H1 (cell line): ENCODE data around the gene UGT1A8. TPM values are rescaled to one million over a fixed set of nuclear protein-coding genes. Genes with fewer than 3 reads are reported as not detected.

Experiments
- CTCF ChIA-PET: fragments of 300-600 bp; sonication (Branson Sonifier 250); formaldehyde crosslinking; loops from one replicate; lab custom pipeline; 2021; ENCODE audit not compliant: partially characterized antibody; lab: Charles Lee
- POLR2A ChIA-PET: fragments of 300-600 bp; sonication (Branson Sonifier 250); formaldehyde crosslinking; loops from one replicate; lab custom pipeline; 2021; ENCODE audit warnings: inconsistent platforms; ENCODE audit not compliant: partially characterized antibody; lab: Charles Lee
- DNase-seq, 2 experiments: peaks; one replicate each; pipeline versions ENCODE4 v3.0.0 to v3.0.0-alpha.2; 2010 to 2022; ENCODE audit warnings: low spot score in 2 of 2, low read depth in 1 of 2, mixed read lengths in 1 of 2
- FAIRE-seq: peaks from 2 replicates; lab custom pipeline; 2011; peaks lifted over from hg19 to GRCh38; lab: Jason Lieb, UNC
- H2AFZ ChIP-seq: 2 replicates; pipeline ENCODE4 v1.8.1; 2012; ENCODE audit warnings: low read length, inconsistent platforms
- H2AK5ac ChIP-seq: 2 replicates; pipeline ENCODE4 v1.6.1; 2013; ENCODE audit warnings: low read depth, low read length
- H2BK120ac ChIP-seq: replicated peaks from 2 replicates; pipeline ENCODE3; 2013; ENCODE audit warnings: low read depth, low read length, inconsistent platforms
- H2BK12ac ChIP-seq: 2 replicates; pipeline ENCODE4 v1.6.1; 2013; ENCODE audit warnings: low read depth, low read length
- H2BK15ac ChIP-seq: 2 replicates; pipeline ENCODE4 v1.6.1; 2013; ENCODE audit warnings: low read length
- H2BK20ac ChIP-seq: 2 replicates; pipeline ENCODE4 v1.6.1; 2013; ENCODE audit warnings: low read length
- H2BK5ac ChIP-seq: 2 replicates; pipeline ENCODE4 v1.6.1; 2013; ENCODE audit warnings: low read depth, low read length
- H3K14ac ChIP-seq: 2 replicates; pipeline ENCODE4 v1.6.1; 2013; ENCODE audit warnings: inconsistent platforms; ENCODE audit not compliant: insufficient read length
- H3K18ac ChIP-seq: 2 replicates; pipeline ENCODE4 v1.6.1; 2013; ENCODE audit warnings: low read length; ENCODE audit errors: extremely low read depth
- H3K23ac ChIP-seq: 2 replicates; pipeline ENCODE4 v1.6.1; 2013; ENCODE audit warnings: inconsistent platforms; ENCODE audit not compliant: insufficient read length
- H3K23me2 ChIP-seq: 2 replicates; pipeline ENCODE4 v1.6.1; 2013; ENCODE audit warnings: low read depth, low read length
- H3K27ac ChIP-seq: 2 replicates; pipeline ENCODE4 v1.6.1; 2011; ENCODE audit warnings: low read depth, low read length, inconsistent platforms
- H3K27me3 ChIP-seq, 4 experiments: replicated peaks in 1 of 4; 1 replicate in 1 of 4; 2 replicates in 3 of 4; pipeline versions ENCODE4 v1.6.1 to v1.8.1; 2011 to 2013; ENCODE audit warnings: low read length in 3 of 4, mild to moderate bottlenecking in 3 of 4, inconsistent platforms in 2 of 4, mixed read lengths in 2 of 4, moderate library complexity in 1 of 4; ENCODE audit not compliant: control insufficient read depth in 3 of 4, insufficient read depth in 3 of 4; ENCODE audit errors: extremely low read depth in 1 of 4
- H3K36me3 ChIP-seq, 4 experiments: 2 replicates each; pipeline versions ENCODE4 v1.6.1 to v1.8.1; 2011 to 2013; ENCODE audit warnings: mild to moderate bottlenecking in 4 of 4, low read length in 3 of 4, moderate library complexity in 2 of 4, control low read depth in 1 of 4, inconsistent platforms in 1 of 4; ENCODE audit not compliant: insufficient read depth in 4 of 4, control insufficient read depth in 2 of 4
- H3K4ac ChIP-seq: replicated peaks from 2 replicates; pipeline ENCODE3; 2013; ENCODE audit warnings: low read length, low read depth, mixed read lengths, inconsistent platforms; ENCODE audit not compliant: insufficient read length
- H3K4me1 ChIP-seq, 4 experiments: replicated peaks in 1 of 4; 1 replicate in 1 of 4; 2 replicates in 3 of 4; pipeline versions ENCODE4 v1.6.1 to v1.8.1; 2011 to 2013; ENCODE audit warnings: low read length in 3 of 4, inconsistent platforms in 2 of 4, mixed read lengths in 1 of 4; ENCODE audit not compliant: insufficient read depth in 4 of 4, control insufficient read depth in 3 of 4
- H3K4me2 ChIP-seq, 2 experiments: 2 replicates each; pipeline versions ENCODE4 v1.6.1 to v1.8.1; 2011 to 2013; ENCODE audit warnings: low read depth in 2 of 2, low read length in 2 of 2, control low read depth in 1 of 2, inconsistent platforms in 1 of 2, mild to moderate bottlenecking in 1 of 2; ENCODE audit not compliant: insufficient read depth in 1 of 2
- H3K4me3 ChIP-seq, 4 experiments: fragments of 200-600, 300-600 bp in 1 of 4; sonication (generic), shearing (Covaris generic), sonication (Bioruptor Twin) in 1 of 4; 2 replicates each; pipeline versions ENCODE4 v1.5.1 to v1.8.1; 2011 to 2016; ENCODE audit warnings: low read length in 4 of 4, low read depth in 3 of 4, control low read depth in 2 of 4, inconsistent platforms in 2 of 4, mild to moderate bottlenecking in 2 of 4, mixed read lengths in 1 of 4, moderate library complexity in 1 of 4; ENCODE audit not compliant: insufficient read depth in 2 of 4; ENCODE audit errors: extremely low read depth in 1 of 4
- H3K56ac ChIP-seq: replicated peaks from 2 replicates; pipeline ENCODE3; 2013; ENCODE audit warnings: low read depth, mild to moderate bottlenecking, mixed read lengths, low read length, inconsistent platforms; ENCODE audit not compliant: insufficient read length
- H3K79me1 ChIP-seq: 2 replicates; pipeline ENCODE4 v1.6.1; 2013; ENCODE audit warnings: low read depth, low read length, control low read depth
- H3K79me2 ChIP-seq, 2 experiments: 2 replicates each; pipeline versions ENCODE4 v1.6.1 to v1.8.1; 2012 to 2013; ENCODE audit warnings: low read length in 2 of 2, mild to moderate bottlenecking in 2 of 2, inconsistent platforms in 1 of 2; ENCODE audit not compliant: insufficient read depth in 2 of 2, control insufficient read depth in 1 of 2
- H3K9ac ChIP-seq, 4 experiments: replicated peaks in 1 of 4; 1 replicate in 1 of 4; 2 replicates in 3 of 4; pipeline versions ENCODE4 v1.6.1 to v1.8.1; 2011 to 2013; ENCODE audit warnings: low read depth in 3 of 4, low read length in 3 of 4, control low read depth in 2 of 4, mild to moderate bottlenecking in 2 of 4, moderate library complexity in 2 of 4, inconsistent platforms in 1 of 4; ENCODE audit errors: extremely low read depth in 1 of 4
- H3K9me3 ChIP-seq, 2 experiments: 2 replicates each; pipeline versions ENCODE4 v1.6.1 to v1.8.1; 2012 to 2013; ENCODE audit warnings: mild to moderate bottlenecking in 2 of 2, moderate library complexity in 2 of 2, control low read depth in 1 of 2, inconsistent platforms in 1 of 2, low read depth in 1 of 2, low read length in 1 of 2, mixed read lengths in 1 of 2; ENCODE audit not compliant: insufficient read depth in 2 of 2
- H4K20me1 ChIP-seq, 2 experiments: replicated peaks in 1 of 2; 2 replicates each; pipeline versions ENCODE3 to v1.8.1; 2011 to 2013; ENCODE audit warnings: inconsistent platforms in 2 of 2, low read length in 2 of 2, mild to moderate bottlenecking in 1 of 2; ENCODE audit not compliant: insufficient read depth in 2 of 2, control insufficient read depth in 1 of 2
- H4K5ac ChIP-seq: 2 replicates; pipeline ENCODE4 v1.6.1; 2013; ENCODE audit warnings: low read length, low read depth, mixed read lengths, inconsistent platforms; ENCODE audit not compliant: insufficient read length
- H4K8ac ChIP-seq: 2 replicates; pipeline ENCODE4 v1.8.0; 2013; ENCODE audit warnings: mild to moderate bottlenecking, moderate library complexity, low read length, inconsistent platforms; ENCODE audit not compliant: insufficient read depth; ENCODE audit errors: extremely low read depth
- H4K91ac ChIP-seq: replicated peaks from 2 replicates; pipeline ENCODE3; 2013; ENCODE audit warnings: low read length, mixed read lengths, inconsistent platforms; ENCODE audit not compliant: insufficient read length
- ASH2L ChIP-seq: fragments of 200-600, 300-600 bp; sonication (generic); IDR thresholded peaks from one replicate; pipeline ENCODE4 v1.7.1; 2017; ENCODE audit warnings: low read length
- BCL11A ChIP-seq, 2 experiments: IDR thresholded peaks; one replicate each; pipeline ENCODE4 v1.6.1; 2011; ENCODE audit warnings: low read depth in 2 of 2, low read length in 2 of 2, mild to moderate bottlenecking in 2 of 2
- GABPA ChIP-seq: IDR thresholded peaks from 2 replicates; pipeline ENCODE4 v1.6.1; 2011; ENCODE audit warnings: mild to moderate bottlenecking, low read length, moderate library complexity, borderline replicate concordance; ENCODE audit not compliant: insufficient read depth
- GTF2F1 ChIP-seq: IDR thresholded peaks from 2 replicates; pipeline ENCODE4 v1.6.1; 2012; ENCODE audit warnings: low read depth, low read length, improper control_type of control experiment, borderline replicate concordance
- HDAC6 ChIP-seq: IDR thresholded peaks from one replicate; pipeline ENCODE4 v1.7.1; 2012; ENCODE audit warnings: low read depth, mild to moderate bottlenecking, inconsistent platforms, low read length, moderate library complexity
- JUND ChIP-seq: IDR thresholded peaks from 2 replicates; pipeline ENCODE4 v1.6.1; 2011; ENCODE audit warnings: mild to moderate bottlenecking, improper control_type of control experiment, low read length
- PHF8 ChIP-seq: fragments of 200-600 bp; sonication (generic); conservative IDR thresholded peaks from 2 replicates; pipeline ENCODE4 v1.7.1; 2012; ENCODE audit warnings: low read depth, mild to moderate bottlenecking, inconsistent platforms, low read length, moderate library complexity
- RBBP5 ChIP-seq: IDR thresholded peaks from 2 replicates; pipeline ENCODE4 v1.7.1; 2012; ENCODE audit warnings: low read depth, mild to moderate bottlenecking, inconsistent platforms, low read length, moderate library complexity, borderline replicate concordance
- RFX5 ChIP-seq: IDR thresholded peaks from 2 replicates; pipeline ENCODE4 v1.6.1; 2011; ENCODE audit warnings: low read depth, low read length, improper control_type of control experiment, borderline replicate concordance
- RXRA ChIP-seq: IDR thresholded peaks from 2 replicates; pipeline ENCODE4 v1.6.1; 2011; ENCODE audit warnings: low read depth, mild to moderate bottlenecking, low read length, moderate library complexity; ENCODE audit not compliant: insufficient read depth
- SAP30 ChIP-seq: fragments of 300-600 bp; sonication (generic); IDR thresholded peaks from 2 replicates; pipeline ENCODE4 v1.7.1; 2012; ENCODE audit warnings: low read length, moderate library complexity, mild to moderate bottlenecking, inconsistent platforms; ENCODE audit not compliant: insufficient read depth, insufficient replicate concordance
- SP4 ChIP-seq: IDR thresholded peaks from 2 replicates; pipeline ENCODE4 v1.6.1; 2012; ENCODE audit warnings: low read length, inconsistent platforms
- whole genome bisulfite sequencing, 2 experiments: shearing (Covaris generic) in 1 of 2; methylation state at CpG; one replicate each; pipeline versions ENCODE4 v1.1.6 to v1.1.7; 2013 to 2015; ENCODE audit warnings: low lambda C conversion rate in 2 of 2, mixed read lengths in 2 of 2, inconsistent platforms in 1 of 2, low coverage in 1 of 2, missing lambda C conversion rate in 1 of 2; ENCODE audit not compliant: insufficient replicate concordance in 2 of 2, insufficient coverage in 1 of 2, insufficient read length in 1 of 2; ENCODE audit errors: extremely low coverage in 1 of 2, missing lambda C conversion rate in 1 of 2; 5-methylcytosine and 5-hydroxymethylcytosine counted together
- polyA plus RNA-seq, 7 experiments: library from polyadenylated mRNA; depleted of rRNA in 3 of 7; stranded (reverse) in 5 of 7; unstranded in 2 of 7; fragments of >200 nt in 5 of 7; fragments of 200-250 nt in 2 of 7; gene quantifications; 1 replicate in 5 of 7; 2 replicates in 1 of 7; 4 replicates in 1 of 7; pipeline versions ENCODE4 v1.2.1 to v1.2.3, GENCODE V29; 2011 to 2013; ENCODE audit warnings: missing spikeins in 2 of 7, mixed read lengths in 2 of 7
- total RNA-seq: library from RNA; stranded (reverse); fragmentation: NEBNext Ultra II Directional; extraction: Animal tissue kit (Norgen Biotek cat#: 25700); gene quantifications from 2 replicates; pipeline ENCODE4 v1.2.1, GENCODE V29; 2021
- TF ChIP-seq, protein P1 (sequence below): IDR thresholded peaks from 2 replicates; pipeline ENCODE4 v1.6.1; 2011; ENCODE audit warnings: low read depth, mild to moderate bottlenecking, low read length; ENCODE audit not compliant: insufficient read depth

UGT1A8 gene
- total and polyA plus RNA-seq, 2 of the 8 experiments (the other 6 are each of a cell fraction or from before 2014, with no cell fraction given): not detected

DNA sequence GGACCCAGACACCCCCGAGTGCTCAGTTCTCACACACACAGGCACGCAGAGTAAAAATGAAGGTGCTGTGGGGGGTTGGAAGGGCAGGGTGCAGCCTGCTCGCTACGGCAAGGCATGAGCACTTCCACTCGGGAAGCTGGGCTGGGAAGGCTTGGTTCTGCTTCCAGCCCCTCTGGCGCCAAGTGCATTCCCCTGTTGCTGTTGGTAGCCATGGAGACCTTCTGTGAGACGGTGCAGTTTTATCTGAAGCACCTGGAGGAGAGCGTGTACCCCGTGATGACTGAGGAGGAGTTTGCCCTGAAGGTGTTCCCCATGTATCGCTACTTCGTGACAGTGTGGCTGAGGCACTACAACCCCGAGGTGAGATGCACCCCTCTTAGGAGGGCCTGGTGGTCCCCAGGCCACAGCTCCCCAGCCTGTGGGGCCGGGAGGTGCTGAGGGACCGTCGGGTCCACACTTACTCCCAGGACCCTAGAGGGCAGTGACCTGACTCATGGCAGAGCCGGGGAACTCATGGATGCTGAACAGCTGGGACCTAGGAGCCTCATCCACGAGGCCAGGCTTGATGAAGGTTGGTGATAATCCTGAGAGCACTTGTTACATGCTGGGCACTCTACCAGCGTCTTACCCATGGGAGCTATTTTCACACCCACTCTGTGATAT, 176.2 kb downstream of the UGT1A8 start:
- DNase-seq: peak in 1 of 2 experiments; percentile 23
- POLR2A ChIA-PET: no interaction called here
- peaks cover 0 to 5% of the 10 kb centered on the region in 2 experiments; a peak in 1 of 4 replicates for H3K9me3 ChIP-seq
- TF ChIP-seq RFX5: no peak
- no peak for TF ChIP-seq BCL11A (IDR thresholded peaks at IDR 0.05; ENCODE audit: low read depth in 2 of 2, low read length in 2 of 2)
- TF ChIP-seq SP4: no peak
- TF ChIP-seq GTF2F1: no peak
- TF ChIP-seq JUND: no peak
- no peak for TF ChIP-seq HDAC6
- no peak for TF ChIP-seq ASH2L
- no peak for TF ChIP-seq SAP30
- TF ChIP-seq RBBP5: no peak
- no peak for TF ChIP-seq PHF8
- TF ChIP-seq, protein P1, sequence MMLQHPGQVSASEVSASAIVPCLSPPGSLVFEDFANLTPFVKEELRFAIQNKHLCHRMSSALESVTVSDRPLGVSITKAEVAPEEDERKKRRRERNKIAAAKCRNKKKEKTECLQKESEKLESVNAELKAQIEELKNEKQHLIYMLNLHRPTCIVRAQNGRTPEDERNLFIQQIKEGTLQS: no peak
- no peak for TF ChIP-seq GABPA
- no peak for TF ChIP-seq RXRA

More for the DNA sequence above, 176.2 kb downstream of the UGT1A8 start:
- no peak overlapping the region for H3K4me2 ChIP-seq
- peak overlapping the region; percentile 83; the same call in 1 of the 2 replicates for H4K8ac ChIP-seq
- no peak for FAIRE-seq
- no peak overlapping the region for H3K4me3 ChIP-seq
- no peak overlapping the region for H3K23ac ChIP-seq
- H3K79me2 ChIP-seq: no peaks in the 10 kb centered on the region
- H3K56ac ChIP-seq: no peak overlapping the region
- H3K27me3 ChIP-seq: no peaks in the 10 kb centered on the region
- no peak overlapping the region for H2AFZ ChIP-seq
- no peaks in the 10 kb centered on the region for H3K79me1 ChIP-seq
- no peak overlapping the region for H3K27ac ChIP-seq
- CTCF ChIA-PET: no interaction called here
- H3K18ac ChIP-seq: no peak overlapping the region
- no peak overlapping the region for H2AK5ac ChIP-seq
- no peaks in the 10 kb centered on the region for H4K20me1 ChIP-seq
- no peaks in the 10 kb centered on the region for H3K23me2 ChIP-seq
- H2BK20ac ChIP-seq: no peak overlapping the region
- H4K91ac ChIP-seq: no peak overlapping the region
- H2BK15ac ChIP-seq: no peak overlapping the region
- H3K4ac ChIP-seq: no peak overlapping the region
- no peak overlapping the region for H3K9ac ChIP-seq
- no peak overlapping the region for H3K14ac ChIP-seq
- WGBS, 2 experiments: 90% methylated on average over 15 of the region's 18 CpGs; no CpG with 5 or more reads in 1 of the 2 experiments
- no peak overlapping the region for H2BK5ac ChIP-seq
- H2BK120ac ChIP-seq: no peak overlapping the region
- H3K4me1 ChIP-seq: no peaks in the 10 kb centered on the region
- 0 out of 2 replicates have a peak overlapping the region, but pooled peaks have one; percentile 9 for H2BK12ac ChIP-seq
- no peaks in the 10 kb centered on the region for H3K36me3 ChIP-seq
- H4K5ac ChIP-seq: no peak overlapping the region
